A549 (cell line): ENCODE data around the gene WNT11.

Experiments
- CHD2 ChIP-seq: fragments of 150-350 bp; IDR thresholded peaks from 2 replicates; pipeline ENCODE4 v1.6.1; 2014; ENCODE audit warnings: low read length; ENCODE audit not compliant: partially characterized antibody
- CTCF ChIP-seq: fragments of >200 bp; sonication (Bioruptor Twin); formaldehyde crosslinking; IDR thresholded peaks from 3 replicates; pipeline ENCODE4 v1.5.1; 2016
- EP300 ChIP-seq, 2 experiments: fragments of >200 bp; sonication (Bioruptor Twin); formaldehyde crosslinking; IDR thresholded peaks; 2 replicates in 1 of 2; 3 replicates in 1 of 2; pipeline ENCODE4 v1.6.1; 2016 to 2017
- HOXA7 ChIP-seq: fragments of 250-450 bp; sonication (Bioruptor Pico); IDR thresholded peaks from 2 replicates; pipeline ENCODE4 v1.5.0; 2020; ENCODE audit warnings: mild to moderate bottlenecking, moderate library complexity
- POLR2A ChIP-seq: IDR thresholded peaks from 2 replicates; pipeline ENCODE4 v1.6.1; 2012; ENCODE audit warnings: mild to moderate bottlenecking, low read length
- RCOR1 ChIP-seq: fragments of 150-350 bp; IDR thresholded peaks from 2 replicates; pipeline ENCODE4 v1.6.1; 2014; ENCODE audit warnings: antibody characterized with exemption, low read length, low read depth
- SMC3 ChIP-seq: fragments of >200 bp; sonication (Bioruptor Twin); formaldehyde crosslinking; IDR thresholded peaks from 3 replicates; pipeline ENCODE4 v1.6.1; 2018; ENCODE audit warnings: inconsistent platforms
- TFCP2L1 ChIP-seq: fragments of 250-450 bp; sonication (Bioruptor Pico); IDR thresholded peaks from 2 replicates; pipeline ENCODE4 v1.5.0; 2021; ENCODE audit warnings: mild to moderate bottlenecking
- TF ChIP-seq, protein P1 (sequence below): IDR thresholded peaks from 2 replicates; pipeline ENCODE4 v1.6.1; 2012
- TF ChIP-seq, protein P2 (sequence below): fragments of 450-650 bp; IDR thresholded peaks from 2 replicates; pipeline ENCODE4 v1.6.1; 2014; ENCODE audit warnings: antibody characterized with exemption

DNA sequence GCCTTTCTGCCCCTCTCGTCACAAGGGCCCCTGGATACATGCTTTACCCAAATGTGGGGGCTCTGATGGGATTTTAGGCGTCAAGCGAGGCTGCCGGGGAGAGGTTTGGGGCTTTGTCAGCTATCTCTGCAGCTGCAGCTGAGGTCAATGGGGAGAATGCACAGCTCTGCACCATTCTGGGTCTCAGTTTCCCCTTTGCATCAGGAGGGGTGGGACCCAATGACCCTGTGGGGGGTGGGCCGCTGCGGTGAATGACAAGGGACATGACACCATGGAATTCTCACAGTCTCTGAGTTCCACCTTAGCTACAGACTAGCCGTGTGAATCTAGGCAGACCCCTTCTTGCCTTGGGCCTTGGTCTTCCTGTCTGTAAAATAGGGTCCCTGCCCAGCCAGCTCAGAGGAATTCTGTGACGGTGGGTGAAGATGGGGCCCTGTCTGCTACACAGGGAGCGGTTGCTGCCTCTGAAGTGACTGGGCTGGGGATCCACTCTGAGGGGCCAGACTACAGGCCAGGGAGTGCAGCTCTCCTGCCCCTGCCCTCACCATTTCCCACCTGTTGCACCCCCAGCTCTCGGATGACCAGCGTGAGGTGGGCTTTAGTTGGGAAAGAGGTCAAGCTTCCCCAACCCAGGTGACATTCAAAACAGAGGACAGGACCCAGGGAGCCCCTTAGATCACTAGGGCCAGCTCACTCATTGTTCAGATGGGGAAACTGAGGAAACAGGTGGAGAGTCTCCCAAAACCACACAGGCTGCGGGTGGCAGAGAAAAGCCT, 35.9 kb upstream of the WNT11 start:
- TF ChIP-seq EP300 (IDR thresholded peaks at IDR 0.05) (no peak), HOXA7 (CRISPR knock-in tag) (no peak), POLR2A (no peak), CTCF (no peak), CHD2 (no peak), TFCP2L1 (CRISPR knock-in tag) (no peak), RCOR1 (no peak), SMC3 (no peak)
- TF ChIP-seq, protein P1, sequence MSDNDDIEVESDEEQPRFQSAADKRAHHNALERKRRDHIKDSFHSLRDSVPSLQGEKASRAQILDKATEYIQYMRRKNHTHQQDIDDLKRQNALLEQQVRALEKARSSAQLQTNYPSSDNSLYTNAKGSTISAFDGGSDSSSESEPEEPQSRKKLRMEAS = no peak
- TF ChIP-seq, protein P2, sequence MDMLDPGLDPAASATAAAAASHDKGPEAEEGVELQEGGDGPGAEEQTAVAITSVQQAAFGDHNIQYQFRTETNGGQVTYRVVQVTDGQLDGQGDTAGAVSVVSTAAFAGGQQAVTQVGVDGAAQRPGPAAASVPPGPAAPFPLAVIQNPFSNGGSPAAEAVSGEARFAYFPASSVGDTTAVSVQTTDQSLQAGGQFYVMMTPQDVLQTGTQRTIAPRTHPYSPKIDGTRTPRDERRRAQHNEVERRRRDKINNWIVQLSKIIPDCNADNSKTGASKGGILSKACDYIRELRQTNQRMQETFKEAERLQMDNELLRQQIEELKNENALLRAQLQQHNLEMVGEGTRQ = no peak
